ENCODE measurements around the gene TSC22D3.

GRCh38 chrX:107744868-107745267 lies 30.7 kb downstream of the TSC22D3 start:
- TF ChIP-seq TAF1 (IDR thresholded peaks at IDR 0.05; ENCODE audit: borderline replicate concordance, insufficient read depth, low read length) (no peak), POLR2AphosphoS5 (IDR thresholded peaks at IDR 0.05; ENCODE audit: low read depth, low read length) (no peak), FOXP2 (optimal IDR thresholded peaks at IDR 0.05; ENCODE audit: borderline replicate concordance, extremely low read depth, extremely low read length, insufficient read depth) (no peak)
- TF ChIP-seq, protein P1, sequence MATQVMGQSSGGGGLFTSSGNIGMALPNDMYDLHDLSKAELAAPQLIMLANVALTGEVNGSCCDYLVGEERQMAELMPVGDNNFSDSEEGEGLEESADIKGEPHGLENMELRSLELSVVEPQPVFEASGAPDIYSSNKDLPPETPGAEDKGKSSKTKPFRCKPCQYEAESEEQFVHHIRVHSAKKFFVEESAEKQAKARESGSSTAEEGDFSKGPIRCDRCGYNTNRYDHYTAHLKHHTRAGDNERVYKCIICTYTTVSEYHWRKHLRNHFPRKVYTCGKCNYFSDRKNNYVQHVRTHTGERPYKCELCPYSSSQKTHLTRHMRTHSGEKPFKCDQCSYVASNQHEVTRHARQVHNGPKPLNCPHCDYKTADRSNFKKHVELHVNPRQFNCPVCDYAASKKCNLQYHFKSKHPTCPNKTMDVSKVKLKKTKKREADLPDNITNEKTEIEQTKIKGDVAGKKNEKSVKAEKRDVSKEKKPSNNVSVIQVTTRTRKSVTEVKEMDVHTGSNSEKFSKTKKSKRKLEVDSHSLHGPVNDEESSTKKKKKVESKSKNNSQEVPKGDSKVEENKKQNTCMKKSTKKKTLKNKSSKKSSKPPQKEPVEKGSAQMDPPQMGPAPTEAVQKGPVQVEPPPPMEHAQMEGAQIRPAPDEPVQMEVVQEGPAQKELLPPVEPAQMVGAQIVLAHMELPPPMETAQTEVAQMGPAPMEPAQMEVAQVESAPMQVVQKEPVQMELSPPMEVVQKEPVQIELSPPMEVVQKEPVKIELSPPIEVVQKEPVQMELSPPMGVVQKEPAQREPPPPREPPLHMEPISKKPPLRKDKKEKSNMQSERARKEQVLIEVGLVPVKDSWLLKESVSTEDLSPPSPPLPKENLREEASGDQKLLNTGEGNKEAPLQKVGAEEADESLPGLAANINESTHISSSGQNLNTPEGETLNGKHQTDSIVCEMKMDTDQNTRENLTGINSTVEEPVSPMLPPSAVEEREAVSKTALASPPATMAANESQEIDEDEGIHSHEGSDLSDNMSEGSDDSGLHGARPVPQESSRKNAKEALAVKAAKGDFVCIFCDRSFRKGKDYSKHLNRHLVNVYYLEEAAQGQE (IDR thresholded peaks at IDR 0.05; ENCODE audit: insufficient read depth in 1 of 2, low read depth in 2 of 2, low read length in 2 of 2): no peak

Measured in PFSK-1 (cell line).